NCI-H2196 treated with DMSO at 0.1 percent for 48 hours (cell line): Measurements from ENCODE around the gene CBFA2T2.
A peak's percentile ranks its signal among the peaks of the same experiment; 100 is the strongest.

ENCODE experiments used
- DNase-seq: peaks from one replicate; lab custom pipeline; 2025; ENCODE audit not compliant: unreplicated experiment; lab: John Stamatoyannopoulos, UW

The CBFA2T2 gene

GRCh38 chr20:33664085-33664761 lies 174.3 kb downstream of the CBFA2T2 start:
- no peak for DNase-seq

- DNase-seq, result no peak
Measured at GRCh38 chr20:33664762-33665144, 174.9 kb downstream of the CBFA2T2 start.

GRCh38 chr20:33666293-33667244 lies 176.7 kb downstream of the CBFA2T2 start, which contains the start of gene ACTL10:
Gene ACTL10, plus strand, starts transcription at chr20:33666943. Its CDS starts 555 bp downstream, at chr20:33667498.
- DNase-seq, result peak; percentile 98

GRCh38 chr20:33667245-33667675 lies 177.4 kb downstream of the CBFA2T2 start:
- no peak for DNase-seq

GRCh38 chr20:33667676-33668465 lies 178.0 kb downstream of the CBFA2T2 start:
- peak; percentile 75 for DNase-seq

- no peak for DNase-seq
Measured at GRCh38 chr20:33668466-33669155, 178.7 kb downstream of the CBFA2T2 start.

GRCh38 chr20:33669224-33669623 lies 179.3 kb downstream of the CBFA2T2 start:
- no peak for DNase-seq

GRCh38 chr20:33669873-33670640 lies 180.2 kb downstream of the CBFA2T2 start:
- DNase-seq, result no peak

- DNase-seq, result no peak
Measured at GRCh38 chr20:33670715-33671499, 181.0 kb downstream of the CBFA2T2 start.

- no peak for DNase-seq
Measured at GRCh38 chr20:33671573-33672288, 181.8 kb downstream of the CBFA2T2 start.

- DNase-seq, result no peak
Measured at GRCh38 chr20:33672426-33673113, 182.7 kb downstream of the CBFA2T2 start.

- DNase-seq, result no peak
Measured at GRCh38 chr20:33673114-33673409, 183.2 kb downstream of the CBFA2T2 start.

GRCh38 chr20:33673410-33674293 lies 183.8 kb downstream of the CBFA2T2 start:
- no peak for DNase-seq

- peak; percentile 51 for DNase-seq
Measured at GRCh38 chr20:33674294-33675135, 184.6 kb downstream of the CBFA2T2 start, which contains the start of gene NECAB3. Gene NECAB3, minus strand, starts transcription at chr20:33674428. Its CDS starts 76 bp downstream, at chr20:33674352.

- no peak for DNase-seq
Measured at GRCh38 chr20:33675136-33675959, 185.5 kb downstream of the CBFA2T2 start.
